Hepatocyte (in vitro differentiated cells): Measurements from ENCODE around the gene TRAPPC3L. TPM values are rescaled to one million over a fixed set of nuclear protein-coding genes. Genes with fewer than 3 reads are reported as not detected.
A peak's percentile ranks its signal among the peaks of the same experiment; 100 is the strongest.

Experiments used
- DNase-seq: peaks from one replicate; pipeline ENCODE4 v3.0.0-alpha.2; 2016; ENCODE audit warnings: low spot score
- H2AFZ ChIP-seq: fragments of 200-600 bp; sonication (generic); 2 replicates; pipeline ENCODE4 v1.6.0; 2016; ENCODE audit warnings: antibody characterized with exemption, mild to moderate bottlenecking
- H3K27ac ChIP-seq: fragments of 200-600 bp; sonication (generic); 2 replicates; pipeline ENCODE4 v1.5.1; 2016; ENCODE audit warnings: mild to moderate bottlenecking
- H3K27me3 ChIP-seq: fragments of 200-600 bp; sonication (generic); 2 replicates; pipeline ENCODE4 v1.6.1; 2016
- H3K36me3 ChIP-seq: fragments of 200-600 bp; sonication (generic); replicated peaks from 2 replicates; pipeline ENCODE4 v1.5.1; 2016; ENCODE audit warnings: low read depth; ENCODE audit not compliant: insufficient read depth
- H3K4me1 ChIP-seq: fragments of 200-600 bp; sonication (generic); 2 replicates; pipeline ENCODE4 v1.5.1; 2016; ENCODE audit warnings: mild to moderate bottlenecking, moderate library complexity; ENCODE audit not compliant: insufficient read depth
- H3K4me2 ChIP-seq: fragments of 200-600 bp; sonication (generic); 2 replicates; pipeline ENCODE4 v1.6.0; 2016
- H3K4me3 ChIP-seq: fragments of 200-600 bp; sonication (generic); 2 replicates; pipeline ENCODE4 v1.5.1; 2016; ENCODE audit warnings: mild to moderate bottlenecking
- H3K79me2 ChIP-seq: fragments of 200-600 bp; sonication (generic); 2 replicates; pipeline ENCODE4 v1.6.0; 2017; ENCODE audit warnings: mild to moderate bottlenecking
- H3K9me2 ChIP-seq: fragments of 200-600 bp; sonication (generic); replicated peaks from 2 replicates; pipeline ENCODE4 v1.6.0; 2017; ENCODE audit warnings: mild to moderate bottlenecking; ENCODE audit not compliant: insufficient read depth
- H3K9me3 ChIP-seq: fragments of 200-600 bp; sonication (generic); 2 replicates; pipeline ENCODE4 v1.5.1; 2016; ENCODE audit warnings: low read depth, mild to moderate bottlenecking
- H4K20me1 ChIP-seq: fragments of 200-600 bp; sonication (generic); 2 replicates; pipeline ENCODE4 v1.6.0; 2016; ENCODE audit warnings: mild to moderate bottlenecking; ENCODE audit not compliant: insufficient read depth, poor library complexity, severe bottlenecking
- CTCF ChIP-seq: fragments of 200-600 bp; sonication (generic); IDR thresholded peaks from 2 replicates; pipeline ENCODE4 v1.5.1; 2016; ENCODE audit warnings: antibody characterized with exemption, mild to moderate bottlenecking; ENCODE audit not compliant: poor library complexity
- EZH2 ChIP-seq: fragments of 200-600 bp; sonication (generic); IDR thresholded peaks from 2 replicates; pipeline ENCODE4 v1.6.1; 2016; ENCODE audit warnings: antibody characterized with exemption, mild to moderate bottlenecking, borderline replicate concordance
- EZH2phosphoT487 ChIP-seq: fragments of 200-600 bp; sonication (generic); IDR thresholded peaks from one replicate; pipeline ENCODE4 v1.6.1; 2018; ENCODE audit warnings: antibody characterized with exemption, mild to moderate bottlenecking, low read depth, moderate library complexity; ENCODE audit not compliant: unreplicated experiment, severe bottlenecking
- WGBS: methylation state at CpG from one replicate; pipeline ENCODE4 v1.1.6; 2016; ENCODE audit warnings: low lambda C conversion rate; ENCODE audit errors: missing lambda C conversion rate; 5-methylcytosine and 5-hydroxymethylcytosine counted together
- polyA plus RNA-seq: library from polyadenylated mRNA; unstranded; fragments of >200 nt; fragmentation: Nextera tagmentation; extraction: Ambion mirVana; gene quantifications from 2 replicates; pipeline ENCODE4 v1.2.1, GENCODE V29; 2016
- total RNA-seq: library from RNA; depleted of rRNA; stranded (reverse); fragments of >200 nt; gene quantifications from 2 replicates; pipeline ENCODE4 v1.2.3, GENCODE V29; 2014

Gene TRAPPC3L
- total and polyA plus RNA-seq, 2 experiments from 2014 or later = 0.40 to 1.2 TPM

GRCh38 chr6:116530436-116530835, 15.0 kb downstream of the TRAPPC3L start:
- DNase-seq = no peak

DNA sequence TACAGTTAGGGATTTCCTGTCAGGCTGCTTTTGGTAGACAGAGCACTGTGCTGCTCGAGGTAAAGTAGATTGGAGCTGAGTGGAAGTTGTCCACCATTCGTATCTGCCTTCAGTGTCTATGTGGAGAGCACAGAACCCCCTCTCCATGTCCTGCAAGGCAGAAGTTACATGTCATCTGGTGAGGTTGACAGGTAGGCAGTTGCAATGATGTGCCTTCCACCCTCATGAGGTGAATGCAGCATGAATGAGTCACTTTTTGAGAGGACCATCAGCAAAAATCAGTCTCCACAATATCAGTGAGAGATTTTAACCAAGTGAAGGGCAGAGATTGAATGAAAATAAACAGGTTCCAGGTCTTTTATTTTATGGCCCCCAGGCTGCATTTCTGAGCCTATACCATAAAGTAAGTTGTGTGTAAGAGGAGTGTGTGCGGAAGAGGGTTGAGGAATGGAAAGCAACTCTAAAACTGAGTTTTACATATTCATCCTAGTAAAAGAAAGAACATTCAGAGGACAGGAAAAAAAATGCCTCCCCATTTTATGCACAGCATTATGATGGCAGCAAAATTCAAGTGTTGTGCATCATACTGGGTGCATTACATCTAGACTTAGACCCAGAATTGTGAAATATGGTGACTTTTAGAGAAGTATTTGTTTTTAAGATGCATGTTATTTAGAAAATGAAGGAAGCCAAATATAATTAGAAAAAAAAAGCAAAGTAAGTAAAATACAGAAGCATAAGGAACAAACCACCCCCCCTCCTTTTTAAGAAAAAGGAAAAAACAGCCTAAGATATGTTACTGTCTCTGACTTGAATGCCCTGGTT, 15.8 kb downstream of the TRAPPC3L start:
- no peak overlapping the region for H2AFZ ChIP-seq
- H3K4me2 ChIP-seq = peak overlapping the region; percentile 16

More at GRCh38 chr6:116530436-116530835, 15.0 kb downstream of the TRAPPC3L start:
- Histone ChIP-seq H3K4me2 (peak overlapping the region; percentile 16), H3K9me2 (no peaks in the 10 kb centered on the region), H3K9me3 (no peaks in the 10 kb centered on the region), H3K79me2 (no peaks in the 10 kb centered on the region), H3K4me3 (no peak overlapping the region), H3K27ac (no peak overlapping the region), H3K27me3 (no peaks in the 10 kb centered on the region), H2AFZ (no peak overlapping the region), H3K4me1 (peaks cover 7% of the 10 kb centered on the region), H3K36me3 (no peaks in the 10 kb centered on the region), H4K20me1 (no peaks in the 10 kb centered on the region)
- no peak for TF ChIP-seq CTCF
- TF ChIP-seq EZH2 = no peak
- TF ChIP-seq EZH2phosphoT487 = no peak
- 33% methylated on average over 2 of the region's 2 CpGs for WGBS

DNA sequence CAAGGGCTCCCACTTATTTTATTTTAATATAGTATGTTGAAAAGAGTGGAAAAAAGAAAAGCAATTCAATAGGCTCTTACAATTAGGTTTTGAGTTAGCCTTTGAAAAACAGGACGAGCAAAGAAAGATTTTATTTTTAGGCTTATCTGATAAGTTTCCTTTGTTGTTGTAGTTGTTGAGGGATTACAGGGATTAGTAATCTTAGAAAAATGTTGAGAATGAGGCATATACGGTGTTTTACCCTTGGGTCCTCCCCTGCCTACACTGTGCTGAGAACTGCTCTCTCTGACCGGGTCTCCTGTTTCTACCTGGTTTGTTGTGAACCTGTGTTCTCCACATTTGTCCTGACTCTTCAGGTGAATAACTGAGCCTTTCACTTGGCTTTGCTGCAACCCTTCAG, 16.7 kb downstream of the TRAPPC3L start:
- no peaks in the 10 kb centered on the region for H3K36me3 ChIP-seq
- H3K9me3 ChIP-seq = no peaks in the 10 kb centered on the region
- peaks cover 7% of the 10 kb centered on the region for H3K4me1 ChIP-seq
- no peaks in the 10 kb centered on the region for H3K79me2 ChIP-seq
- TF ChIP-seq CTCF (no peak), EZH2 (no peak), EZH2phosphoT487 (no peak)
- H3K4me2 ChIP-seq = no peak overlapping the region
- H4K20me1 ChIP-seq = no peaks in the 10 kb centered on the region
- no peaks in the 10 kb centered on the region for H3K9me2 ChIP-seq
- DNase-seq = no peak
- H3K4me3 ChIP-seq = no peak overlapping the region
- no peak overlapping the region for H3K27ac ChIP-seq
- no peaks in the 10 kb centered on the region for H3K27me3 ChIP-seq
- no peak overlapping the region for H2AFZ ChIP-seq
- WGBS = 37% methylated on average over 3 of the region's 3 CpGs

More for the DNA sequence above, 15.8 kb downstream of the TRAPPC3L start:
- Histone ChIP-seq H3K27me3 (no peaks in the 10 kb centered on the region), H3K4me1 (peaks cover 7% of the 10 kb centered on the region), H3K79me2 (no peaks in the 10 kb centered on the region), H3K36me3 (no peaks in the 10 kb centered on the region), H3K27ac (no peak overlapping the region), H3K9me3 (no peaks in the 10 kb centered on the region), H4K20me1 (no peaks in the 10 kb centered on the region), H3K4me3 (no peak overlapping the region), H3K9me2 (no peaks in the 10 kb centered on the region)
- TF ChIP-seq EZH2 (no peak), EZH2phosphoT487 (no peak), CTCF (no peak)
- 78% methylated on average over 3 of the region's 3 CpGs for WGBS
- DNase-seq = no peak
